ENCODE data around the gene GET4.

GET4 gene

GRCh38 chr7:882336-883035, 6.1 kb downstream of the GET4 start:
- TF ChIP-seq GATA1 (IDR thresholded peaks at IDR 0.05; ENCODE audit: low read depth, low read length) = no peak
- DNase-seq = no peak

GRCh38 chr7:883055-884021, 7.0 kb downstream of the GET4 start:
- no peak for TF ChIP-seq GATA1 (IDR thresholded peaks at IDR 0.05; ENCODE audit: low read depth, low read length)
- TF ChIP-seq POLR2A (IDR thresholded peaks at IDR 0.05; ENCODE audit: low read length) = no peak

GRCh38 chr7:884191-885003, 8.0 kb downstream of the GET4 start:
- TF ChIP-seq GATA1 (IDR thresholded peaks at IDR 0.05; ENCODE audit: low read depth, low read length) (no peak), POLR2A (IDR thresholded peaks at IDR 0.05; ENCODE audit: low read length) (no peak)

More at GRCh38 chr7:883055-884021, 7.0 kb downstream of the GET4 start:
- no peak for DNase-seq

GRCh38 chr7:885261-885892, 9.0 kb downstream of the GET4 start:
- no peak for DNase-seq
- TF ChIP-seq GATA1 (IDR thresholded peaks at IDR 0.05; ENCODE audit: low read depth, low read length) (no peak), POLR2A (IDR thresholded peaks at IDR 0.05; ENCODE audit: low read length) (no peak)

More at GRCh38 chr7:884191-885003, 8.0 kb downstream of the GET4 start:
- DNase-seq = no peak

- no peak for TF ChIP-seq POLR2A (IDR thresholded peaks at IDR 0.05; ENCODE audit: low read length)
- TF ChIP-seq GATA1 (IDR thresholded peaks at IDR 0.05; ENCODE audit: low read depth, low read length) = no peak
- no peak for DNase-seq
Observed at GRCh38 chr7:885893-886625, 9.7 kb downstream of the GET4 start.

- no peak for DNase-seq
- TF ChIP-seq POLR2A (IDR thresholded peaks at IDR 0.05; ENCODE audit: low read length) = no peak
Observed at GRCh38 chr7:886626-887487, 10.5 kb downstream of the GET4 start.

GRCh38 chr7:887488-887820, 11.1 kb downstream of the GET4 start:
- DNase-seq = no peak
- TF ChIP-seq POLR2A (IDR thresholded peaks at IDR 0.05; ENCODE audit: low read length) = no peak
- no peak for TF ChIP-seq GATA1 (IDR thresholded peaks at IDR 0.05; ENCODE audit: low read depth, low read length)

- DNase-seq = no peak
- TF ChIP-seq POLR2A (IDR thresholded peaks at IDR 0.05; ENCODE audit: low read length) = no peak
- no peak for TF ChIP-seq GATA1 (IDR thresholded peaks at IDR 0.05; ENCODE audit: low read depth, low read length)
Observed at GRCh38 chr7:888081-889024, 12.0 kb downstream of the GET4 start.

- DNase-seq = no peak
- TF ChIP-seq GATA1 (IDR thresholded peaks at IDR 0.05; ENCODE audit: low read depth, low read length) = no peak
- TF ChIP-seq POLR2A (IDR thresholded peaks at IDR 0.05; ENCODE audit: low read length) = no peak
Observed at GRCh38 chr7:889025-889390, 12.7 kb downstream of the GET4 start.

- TF ChIP-seq POLR2A (IDR thresholded peaks at IDR 0.05; ENCODE audit: low read length) (no peak), GATA1 (IDR thresholded peaks at IDR 0.05; ENCODE audit: low read depth, low read length) (no peak)
- no peak for DNase-seq
Observed at GRCh38 chr7:889391-889790, 13.0 kb downstream of the GET4 start.

GRCh38 chr7:890868-891267, 14.5 kb downstream of the GET4 start:
- TF ChIP-seq GATA1 (IDR thresholded peaks at IDR 0.05; ENCODE audit: low read depth, low read length) (no peak), POLR2A (IDR thresholded peaks at IDR 0.05; ENCODE audit: low read length) (no peak)
- no peak for DNase-seq

Data from erythroblast (primary cell).